NCI-H345 treated with DMSO at 0.1 percent for 48 hours (cell line): ENCODE results near the gene SLC22A14.
"Not testable (repeated sequence)": the region's sequence is repeated elsewhere in the genome, so short reads cannot be mapped to it uniquely, and the experiment has no call there.

Source experiments
- DNase-seq: peaks from one replicate; lab custom pipeline; 2025; ENCODE audit not compliant: unreplicated experiment; lab: John Stamatoyannopoulos, UW

SLC22A14 gene

DNA sequence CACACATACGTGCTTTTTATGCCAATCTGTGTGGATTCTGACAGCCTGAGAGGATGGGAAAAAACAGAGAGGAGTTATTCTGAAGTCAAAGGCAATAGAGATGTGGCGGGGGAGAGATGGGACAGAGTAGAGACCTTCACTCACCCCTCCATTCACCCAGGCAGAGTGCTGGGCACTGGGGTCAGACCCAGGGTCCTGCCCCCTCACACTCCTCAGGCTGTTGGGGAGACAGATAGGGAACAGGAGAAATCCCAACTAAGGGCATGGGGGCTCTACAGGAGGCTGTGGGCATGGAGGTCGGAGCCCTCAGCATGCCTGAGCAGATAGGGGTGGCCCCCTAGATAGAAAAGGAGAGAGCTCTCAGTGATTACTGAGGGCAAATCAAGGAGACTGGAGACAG, 30.3 kb downstream of the SLC22A14 start:
- DNase-seq, result no peak

- DNase-seq, result no peak
These were observed 31.2 kb downstream of the SLC22A14 start for GRCh38 chr3:38313263-38313662.

- DNase-seq, result no peak
These were observed 31.6 kb downstream of the SLC22A14 start for GRCh38 chr3:38313695-38314094.

DNA sequence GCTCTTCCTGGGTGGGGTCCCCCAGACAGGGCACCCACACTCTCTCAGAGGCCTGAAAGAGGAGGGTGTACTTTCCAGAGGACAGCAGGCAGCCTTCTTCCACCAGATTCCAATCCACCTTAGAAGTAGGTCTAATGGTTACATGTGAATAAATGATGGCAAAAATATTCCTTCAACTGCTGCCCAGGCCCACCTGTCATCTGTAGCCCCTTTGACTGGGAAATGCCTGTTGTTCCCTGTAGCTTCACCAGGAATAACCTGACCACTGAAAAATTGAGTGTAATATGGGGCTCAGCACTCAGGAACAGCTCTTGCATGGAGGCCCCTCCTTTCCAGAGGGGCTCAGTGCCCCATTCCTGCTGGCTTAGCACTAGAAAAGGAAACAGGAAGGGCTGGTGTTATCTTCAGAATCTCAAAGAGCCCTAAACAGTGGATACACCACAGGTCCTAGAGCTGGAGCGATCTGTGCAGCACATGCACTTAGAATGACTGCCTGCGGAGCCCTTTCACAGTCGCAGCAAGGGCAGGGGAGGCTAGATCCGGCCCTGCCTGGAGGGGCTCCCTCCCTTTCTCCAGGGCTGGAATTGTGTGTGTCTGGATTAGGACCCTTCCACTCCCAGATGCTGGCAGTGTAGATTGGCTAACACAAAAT, 32.1 kb downstream of the SLC22A14 start:
- DNase-seq, result no peak

- no peak for DNase-seq
These were observed 32.8 kb downstream of the SLC22A14 start for GRCh38 chr3:38314764-38315487.

DNA sequence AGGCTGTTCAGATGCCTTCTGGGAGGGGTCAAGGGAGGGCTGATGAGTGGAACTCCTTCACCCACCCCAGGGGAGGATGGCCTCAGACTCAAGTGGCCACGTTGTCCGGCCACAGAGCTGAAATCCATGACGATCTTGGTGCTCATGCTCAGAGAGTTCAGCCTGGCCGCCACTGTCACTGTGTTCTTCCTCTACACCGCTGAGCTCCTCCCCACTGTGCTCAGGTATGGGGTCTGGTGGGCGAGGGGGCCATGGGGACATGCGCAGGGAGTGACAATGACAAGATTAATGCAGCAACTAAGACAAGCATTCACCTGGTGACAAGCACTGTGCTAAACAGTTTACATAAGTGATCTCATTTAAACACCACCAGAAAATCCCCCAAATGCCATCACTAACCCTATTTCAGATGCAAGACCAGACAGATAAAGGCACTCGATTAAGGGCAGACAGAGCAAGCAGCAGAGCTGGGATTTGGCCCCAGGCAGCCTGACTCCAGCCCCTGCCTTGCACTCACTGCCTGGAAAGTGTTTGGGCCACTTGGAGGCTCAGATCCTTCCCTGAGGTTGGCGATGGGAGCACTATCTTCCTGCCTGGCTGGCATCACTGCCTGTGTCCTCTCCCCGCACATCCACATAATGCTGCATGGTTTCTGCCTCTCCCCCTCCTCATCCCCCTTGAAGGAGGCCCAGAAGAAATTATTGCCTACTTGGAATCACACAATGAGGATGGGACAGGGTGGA, 33.6 kb downstream of the SLC22A14 start:
- DNase-seq, result no peak

DNA sequence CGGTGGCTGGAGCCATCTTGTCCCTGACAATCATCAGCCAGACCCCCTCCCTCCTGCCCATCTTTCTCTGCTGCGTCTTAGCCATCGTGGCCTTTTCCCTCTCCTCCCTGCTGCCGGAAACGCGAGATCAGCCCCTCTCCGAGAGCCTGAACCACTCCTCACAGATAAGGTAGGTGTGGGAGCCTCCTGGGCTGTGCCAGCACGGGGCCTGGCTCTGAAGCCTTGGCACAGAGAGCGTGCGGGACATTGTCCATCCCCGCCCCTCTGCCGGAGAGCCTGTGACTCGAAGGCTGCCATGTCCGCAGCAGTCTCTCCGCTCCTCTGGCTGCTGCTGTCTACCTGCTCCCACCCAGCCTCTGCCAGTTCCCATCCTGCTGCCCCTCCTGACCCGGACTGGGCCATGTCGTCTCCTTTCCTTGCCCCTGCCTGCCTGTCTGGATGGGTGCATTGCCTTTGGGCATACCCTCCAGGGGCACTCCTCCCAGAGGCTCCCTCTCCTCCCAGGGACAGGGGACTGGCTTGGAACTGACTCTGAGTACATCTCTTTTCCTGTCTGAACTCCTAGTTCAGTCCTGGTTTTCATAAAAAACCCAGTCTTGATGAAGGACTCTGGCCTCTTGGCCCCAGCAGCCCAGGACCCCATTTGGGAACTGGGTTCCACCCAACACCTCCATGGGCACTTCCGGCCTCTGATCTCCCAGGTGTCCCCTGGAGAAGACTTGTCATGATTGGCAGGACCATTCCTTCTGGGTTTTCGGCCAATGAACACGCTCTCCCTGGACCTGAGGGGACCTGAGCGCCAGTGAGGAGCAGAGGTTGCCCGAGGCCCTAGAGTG, 34.5 kb downstream of the SLC22A14 start:
- DNase-seq, result no peak

DNA sequence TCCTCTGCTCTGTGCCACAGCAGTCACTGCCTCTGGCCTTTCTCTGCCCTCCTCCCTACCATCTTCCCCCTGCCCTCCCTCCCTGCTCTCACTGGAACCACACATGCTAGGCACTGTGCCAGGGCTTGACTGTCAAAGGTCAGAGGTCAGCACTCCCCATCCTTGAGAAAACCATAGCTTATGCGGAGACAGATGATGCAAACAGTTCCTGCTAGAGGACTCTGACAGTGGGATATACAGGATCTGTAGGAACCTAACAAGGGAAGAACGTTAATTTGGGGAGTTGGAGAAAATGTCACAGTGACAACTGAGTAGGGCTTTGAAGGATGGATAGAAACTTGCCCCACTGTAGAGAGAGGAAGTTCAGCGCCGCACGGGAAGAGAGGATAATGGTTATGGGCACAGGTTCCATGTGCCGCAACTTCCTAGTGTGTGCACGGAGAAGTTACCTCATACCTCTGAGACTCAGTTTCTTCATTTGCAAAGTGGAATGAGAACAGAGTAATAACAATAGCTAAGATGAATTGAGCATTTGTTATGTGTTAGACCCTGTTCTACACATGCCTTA, 35.2 kb downstream of the SLC22A14 start:
- DNase-seq, result no peak

GRCh38 chr3:38318766-38319671, 36.9 kb downstream of the SLC22A14 start:
- no peak for DNase-seq

GRCh38 chr3:38320638-38321037, 38.5 kb downstream of the SLC22A14 start:
- not testable (repeated sequence) for DNase-seq

- DNase-seq, result no peak
These were observed 41.0 kb downstream of the SLC22A14 start for GRCh38 chr3:38323060-38323459.

- DNase-seq, result no peak
These were observed 43.2 kb downstream of the SLC22A14 start for GRCh38 chr3:38325256-38325655.

DNA sequence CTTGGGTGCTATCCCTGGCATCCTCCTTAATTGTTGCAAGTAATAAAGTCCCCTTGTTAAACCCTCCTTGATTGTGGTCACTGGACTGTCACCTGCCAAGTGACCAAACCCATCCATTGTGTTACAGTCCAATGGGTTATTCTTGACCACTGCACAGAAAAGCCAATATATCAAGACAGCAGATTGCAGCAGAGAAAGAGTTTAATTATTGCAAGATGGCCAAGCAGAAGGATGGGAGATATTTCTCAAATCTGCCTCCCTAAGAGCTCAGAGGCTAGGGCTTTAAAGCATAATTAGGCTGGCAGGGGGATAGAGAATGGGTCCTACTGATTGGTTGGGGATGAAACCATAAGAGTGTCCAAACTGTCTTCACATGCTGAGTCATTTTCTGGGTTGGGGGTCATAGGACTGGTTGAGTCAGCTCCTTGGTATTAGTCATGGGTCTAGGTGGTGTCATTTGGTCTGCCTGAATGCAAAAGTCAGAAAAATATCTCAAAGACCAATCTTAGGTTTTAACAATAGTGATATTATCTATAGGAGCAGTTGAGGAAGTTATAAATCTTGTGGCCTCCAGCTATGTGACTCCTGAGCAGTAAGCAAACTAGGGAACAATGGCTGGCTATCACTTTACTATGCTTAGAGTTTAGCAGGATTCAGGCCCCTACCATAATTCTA, 45.4 kb downstream of the SLC22A14 start:
- no peak for DNase-seq

DNA sequence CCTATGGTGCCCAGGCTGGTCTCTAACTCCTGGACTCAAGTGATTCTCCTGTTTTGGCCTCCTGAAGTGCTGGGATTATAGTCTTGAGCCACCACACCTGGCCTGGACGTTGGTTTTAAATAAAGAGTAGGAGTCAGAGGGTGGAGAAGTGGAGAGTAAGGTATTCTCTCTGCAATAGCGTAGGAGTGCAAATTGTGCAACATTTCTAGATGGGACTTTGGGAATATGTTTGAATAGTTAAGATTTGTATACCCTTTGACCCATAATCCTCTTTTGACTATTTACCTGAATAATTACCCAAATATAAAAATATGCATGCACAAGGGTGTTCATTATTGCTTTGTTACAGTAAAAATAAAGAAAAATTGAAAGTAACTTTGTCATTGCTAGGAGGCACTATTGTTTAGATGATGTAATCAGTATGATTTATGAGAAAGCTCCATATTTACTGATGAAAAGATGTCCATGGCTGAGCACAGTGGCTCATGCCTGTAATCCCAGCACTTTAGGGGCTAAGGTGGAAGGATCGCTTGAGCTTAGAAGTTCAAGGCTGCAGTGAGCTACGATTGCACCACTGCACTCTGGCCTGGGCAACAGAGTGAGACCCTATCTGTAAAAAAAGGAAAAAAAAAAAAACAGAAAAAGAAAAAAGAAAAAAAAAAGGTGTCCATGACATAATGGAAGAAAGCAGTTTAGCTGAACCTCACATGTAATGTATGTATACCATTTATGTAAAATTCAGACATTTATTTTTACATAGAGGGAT, 49.3 kb downstream of the SLC22A14 start:
- no peak for DNase-seq

GRCh38 chr3:38332201-38332600, 50.1 kb downstream of the SLC22A14 start:
- no peak for DNase-seq

DNA sequence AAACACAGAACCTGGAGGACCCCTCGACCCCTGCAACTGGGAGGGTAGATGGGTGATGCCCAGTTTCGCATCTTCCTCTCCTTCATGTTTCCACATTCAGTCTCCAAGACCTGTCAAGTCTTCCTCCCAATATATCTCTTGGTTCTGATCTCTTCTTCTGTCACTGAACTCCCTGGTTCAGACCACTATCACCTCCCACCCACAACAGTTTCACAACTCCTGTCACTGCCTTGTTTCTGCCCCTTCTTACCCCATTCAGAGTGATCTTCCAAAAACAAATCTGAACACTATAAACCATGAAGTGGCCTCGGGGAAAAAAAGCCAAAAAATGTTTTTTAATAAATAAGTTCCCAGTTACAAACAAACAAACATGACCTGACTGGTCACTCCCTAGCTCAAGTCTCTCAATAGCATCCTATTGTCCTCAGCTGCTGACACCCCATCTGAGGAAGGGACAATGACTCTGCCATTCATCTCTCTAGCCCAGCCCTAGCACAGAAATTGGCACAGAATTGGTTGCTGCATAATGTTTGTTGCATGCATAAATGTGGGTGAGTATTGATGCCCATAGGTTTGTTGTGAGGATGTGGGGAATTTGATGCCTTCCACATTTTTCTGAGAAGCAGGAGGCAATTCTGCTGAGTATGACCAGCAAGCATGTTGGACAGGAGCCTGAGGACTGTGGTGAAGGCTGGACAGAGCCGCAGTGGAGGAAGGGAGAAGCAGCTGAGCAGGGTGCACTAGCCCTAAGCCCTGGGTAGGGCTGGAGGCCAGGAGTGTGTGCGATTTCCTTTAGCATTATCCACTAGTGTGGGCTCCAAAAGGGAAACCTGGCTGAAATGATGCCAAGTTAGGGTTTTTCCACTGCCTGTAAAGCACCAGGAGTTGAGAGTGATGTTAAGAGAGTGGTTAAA, 52.3 kb downstream of the SLC22A14 start:
- no peak for DNase-seq

DNA sequence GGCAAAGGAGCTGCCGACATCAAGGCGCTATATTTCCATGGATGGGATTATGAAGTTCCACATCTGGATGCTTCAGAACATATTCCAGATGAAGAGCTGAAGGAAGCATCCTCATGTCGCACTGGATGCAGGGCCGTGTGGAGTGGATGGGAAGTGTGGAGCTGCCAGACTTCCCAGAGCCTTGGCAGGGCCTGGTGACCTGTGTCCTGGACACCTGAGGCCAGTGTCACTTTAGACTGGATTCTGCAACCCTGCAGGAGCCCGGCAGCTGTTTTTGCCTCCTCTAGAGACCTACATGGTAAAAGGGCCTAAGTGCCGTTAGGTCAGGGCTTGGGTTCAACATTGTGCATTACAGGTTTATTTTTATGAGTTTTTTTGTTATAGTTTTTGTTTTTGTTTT, 53.2 kb downstream of the SLC22A14 start:
- DNase-seq, result no peak

DNA sequence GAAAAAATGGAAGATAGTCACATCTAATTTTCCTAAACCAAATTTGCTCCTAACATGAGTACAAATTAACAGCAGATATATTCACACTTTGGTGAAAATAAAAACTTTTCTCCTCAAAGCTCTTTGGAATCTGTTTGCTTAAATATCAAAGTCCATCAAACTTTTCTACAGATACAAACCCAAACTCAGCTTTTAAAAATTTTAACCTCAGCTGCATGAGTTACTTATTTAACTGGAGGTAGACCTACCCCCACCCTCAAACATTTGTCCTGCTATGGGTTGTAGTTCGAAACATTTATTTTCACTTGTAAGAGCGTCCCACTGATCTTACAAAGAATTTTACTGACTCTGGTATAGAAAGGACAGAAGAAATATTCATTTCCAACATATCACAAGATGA, 55.6 kb downstream of the SLC22A14 start:
- no peak for DNase-seq
